ENCODE data around the gene TNS3. TPM values are rescaled to one million over a fixed set of nuclear protein-coding genes. Genes with fewer than 3 reads are reported as not detected.

The TNS3 gene
- total and polyA plus RNA-seq, 4 experiments from 2014 or later: 0.11 to 3.2 (median 1.3) TPM; not detected in 1

- H3K4me1 ChIP-seq (ENCODE audit: insufficient read depth, low read length): no peaks in the 10 kb centered on the region
- intact Hi-C loops (cut with micrococcal nuclease): no loop called here
- H3K27me3 Mint-ChIP-seq: peaks cover 0 to 4% of the 10 kb centered on the region in 2 donors
- peaks cover 0 to 2% (median 0%) of the 10 kb centered on the region in 8 donors for H3K9me3 Mint-ChIP-seq
- ChIA-PET POLR2A (ENCODE audit: partially characterized antibody) (no interaction called here), CTCF (ENCODE audit: partially characterized antibody) (no interaction called here)
- H3K36me3 ChIP-seq (ENCODE audit: insufficient read depth, low read length): no peaks in the 10 kb centered on the region
- H3K27me3 ChIP-seq (ENCODE audit: insufficient read depth, low read length): no peaks in the 10 kb centered on the region
- no peak overlapping the region for H3K4me3 Mint-ChIP-seq
- H3K4me1 Mint-ChIP-seq: no peaks in the 10 kb centered on the region
- no peak overlapping the region for H3K27ac ChIP-seq (ENCODE audit: low read depth, low read length)
- no peak overlapping the region for H3K27ac Mint-ChIP-seq
- H3K4me3 ChIP-seq (ENCODE audit: low read length in 2 of 2): no peak overlapping the region
- no peaks in the 10 kb centered on the region for H3K36me3 Mint-ChIP-seq
- DNase-seq: no peak
- no peaks in the 10 kb centered on the region for H3K9me3 ChIP-seq (ENCODE audit: control insufficient read depth in 1 of 2, low read length in 2 of 2)
These were observed 198.0 kb downstream of the TNS3 start for GRCh38 chr7:47383696-47384445.

- Histone ChIP-seq H3K27ac (ENCODE audit: low read depth, low read length) (no peak overlapping the region), H3K9me3 (ENCODE audit: control insufficient read depth in 1 of 2, low read length in 2 of 2) (no peaks in the 10 kb centered on the region), H3K4me3 (ENCODE audit: low read length in 2 of 2) (no peak overlapping the region), H3K36me3 (ENCODE audit: insufficient read depth, low read length) (no peaks in the 10 kb centered on the region), H3K4me1 (ENCODE audit: insufficient read depth, low read length) (no peaks in the 10 kb centered on the region), H3K27me3 (ENCODE audit: insufficient read depth, low read length) (no peaks in the 10 kb centered on the region)
- ChIA-PET CTCF (ENCODE audit: partially characterized antibody) (no interaction called here), POLR2A (ENCODE audit: partially characterized antibody) (no interaction called here)
- no peak overlapping the region for H3K27ac Mint-ChIP-seq
- peaks cover 0 to 4% of the 10 kb centered on the region in 2 donors for H3K27me3 Mint-ChIP-seq
- H3K36me3 Mint-ChIP-seq: no peaks in the 10 kb centered on the region
- intact Hi-C loops (cut with micrococcal nuclease): no loop called here
- no peaks in the 10 kb centered on the region for H3K4me1 Mint-ChIP-seq
- H3K4me3 Mint-ChIP-seq: no peak overlapping the region
- no peak for DNase-seq
- peaks cover 0 to 2% (median 0%) of the 10 kb centered on the region in 8 donors for H3K9me3 Mint-ChIP-seq
These were observed 198.8 kb downstream of the TNS3 start for GRCh38 chr7:47383072-47383471.

- Mint-ChIP-seq H3K27ac (no peak overlapping the region), H3K4me3 (no peak overlapping the region), H3K36me3 (no peaks in the 10 kb centered on the region), H3K4me1 (no peaks in the 10 kb centered on the region), H3K9me3 (peaks cover 0 to 2% (median 0%) of the 10 kb centered on the region in 8 donors), H3K27me3 (peaks cover 0 to 4% of the 10 kb centered on the region in 2 donors)
- Histone ChIP-seq H3K36me3 (ENCODE audit: insufficient read depth, low read length) (no peaks in the 10 kb centered on the region), H3K4me1 (ENCODE audit: insufficient read depth, low read length) (no peaks in the 10 kb centered on the region), H3K4me3 (ENCODE audit: low read length in 2 of 2) (no peak overlapping the region), H3K9me3 (ENCODE audit: control insufficient read depth in 1 of 2, low read length in 2 of 2) (no peaks in the 10 kb centered on the region), H3K27ac (ENCODE audit: low read depth, low read length) (no peak overlapping the region), H3K27me3 (ENCODE audit: insufficient read depth, low read length) (no peaks in the 10 kb centered on the region)
- CTCF ChIA-PET (ENCODE audit: partially characterized antibody): no interaction called here
- no peak for DNase-seq
- intact Hi-C loops (cut with micrococcal nuclease): no loop called here
- POLR2A ChIA-PET (ENCODE audit: partially characterized antibody): no interaction called here
These were observed 199.7 kb downstream of the TNS3 start for GRCh38 chr7:47382200-47382599.

GRCh38 chr7:47381134-47381495, 200.8 kb downstream of the TNS3 start:
- ChIA-PET CTCF (ENCODE audit: partially characterized antibody) (no interaction called here), POLR2A (ENCODE audit: partially characterized antibody) (no interaction called here)
- Histone ChIP-seq H3K4me1 (ENCODE audit: insufficient read depth, low read length) (no peaks in the 10 kb centered on the region), H3K9me3 (ENCODE audit: control insufficient read depth in 1 of 2, low read length in 2 of 2) (no peaks in the 10 kb centered on the region), H3K27ac (ENCODE audit: low read depth, low read length) (no peak overlapping the region), H3K4me3 (ENCODE audit: low read length in 2 of 2) (no peak overlapping the region), H3K36me3 (ENCODE audit: insufficient read depth, low read length) (no peaks in the 10 kb centered on the region), H3K27me3 (ENCODE audit: insufficient read depth, low read length) (no peaks in the 10 kb centered on the region)
- H3K9me3 Mint-ChIP-seq: peaks cover 0 to 2% (median 0%) of the 10 kb centered on the region in 8 donors
- no peaks in the 10 kb centered on the region for H3K4me1 Mint-ChIP-seq
- no peaks in the 10 kb centered on the region for H3K36me3 Mint-ChIP-seq
- no peak overlapping the region for H3K4me3 Mint-ChIP-seq
- H3K27ac Mint-ChIP-seq: no peak overlapping the region
- peaks cover 0 to 4% of the 10 kb centered on the region in 2 donors for H3K27me3 Mint-ChIP-seq
- intact Hi-C loops (cut with micrococcal nuclease): no loop called here
- DNase-seq: no peak

GRCh38 chr7:47380325-47381133, 201.4 kb downstream of the TNS3 start:
- Histone ChIP-seq H3K4me3 (ENCODE audit: low read length in 2 of 2) (no peak overlapping the region), H3K4me1 (ENCODE audit: insufficient read depth, low read length) (no peaks in the 10 kb centered on the region), H3K36me3 (ENCODE audit: insufficient read depth, low read length) (no peaks in the 10 kb centered on the region), H3K9me3 (ENCODE audit: control insufficient read depth in 1 of 2, low read length in 2 of 2) (no peaks in the 10 kb centered on the region), H3K27me3 (ENCODE audit: insufficient read depth, low read length) (no peaks in the 10 kb centered on the region), H3K27ac (ENCODE audit: low read depth, low read length) (no peak overlapping the region)
- DNase-seq: no peak
- no peak overlapping the region for H3K4me3 Mint-ChIP-seq
- peaks cover 0 to 2% (median 0%) of the 10 kb centered on the region in 8 donors for H3K9me3 Mint-ChIP-seq
- no peaks in the 10 kb centered on the region for H3K4me1 Mint-ChIP-seq
- intact Hi-C loops (cut with micrococcal nuclease): no loop called here
- POLR2A ChIA-PET (ENCODE audit: partially characterized antibody): no interaction called here
- H3K27ac Mint-ChIP-seq: no peak overlapping the region
- CTCF ChIA-PET (ENCODE audit: partially characterized antibody): no interaction called here
- peaks cover 0 to 4% of the 10 kb centered on the region in 2 donors for H3K27me3 Mint-ChIP-seq
- no peaks in the 10 kb centered on the region for H3K36me3 Mint-ChIP-seq

- Mint-ChIP-seq H3K4me1 (no peaks in the 10 kb centered on the region), H3K27me3 (peaks cover 0 to 2% of the 10 kb centered on the region in 2 donors), H3K27ac (no peak overlapping the region), H3K36me3 (no peaks in the 10 kb centered on the region), H3K4me3 (no peak overlapping the region), H3K9me3 (peaks cover 0 to 4% (median 0%) of the 10 kb centered on the region in 8 donors)
- no peak overlapping the region for H3K27ac ChIP-seq (ENCODE audit: low read depth, low read length)
- H3K4me1 ChIP-seq (ENCODE audit: insufficient read depth, low read length): no peaks in the 10 kb centered on the region
- POLR2A ChIA-PET (ENCODE audit: partially characterized antibody): no interaction called here
- H3K4me3 ChIP-seq (ENCODE audit: low read length in 2 of 2): no peak overlapping the region
- no peaks in the 10 kb centered on the region for H3K27me3 ChIP-seq (ENCODE audit: insufficient read depth, low read length)
- no peaks in the 10 kb centered on the region for H3K36me3 ChIP-seq (ENCODE audit: insufficient read depth, low read length)
- CTCF ChIA-PET (ENCODE audit: partially characterized antibody): no interaction called here
- DNase-seq: no peak
- no peaks in the 10 kb centered on the region for H3K9me3 ChIP-seq (ENCODE audit: control insufficient read depth in 1 of 2, low read length in 2 of 2)
- intact Hi-C loops (cut with micrococcal nuclease): no loop called here
These were observed 202.1 kb downstream of the TNS3 start for GRCh38 chr7:47379629-47380324.

GRCh38 chr7:47378728-47379395, 203.0 kb downstream of the TNS3 start:
- intact Hi-C loops (cut with micrococcal nuclease): no loop called here
- DNase-seq: no peak
- H3K36me3 ChIP-seq (ENCODE audit: insufficient read depth, low read length): no peaks in the 10 kb centered on the region
- no peak overlapping the region for H3K4me3 ChIP-seq (ENCODE audit: low read length in 2 of 2)
- POLR2A ChIA-PET (ENCODE audit: partially characterized antibody): no interaction called here
- peaks cover 0 to 2% of the 10 kb centered on the region in 2 donors for H3K27me3 Mint-ChIP-seq
- no peaks in the 10 kb centered on the region for H3K4me1 Mint-ChIP-seq
- no peak overlapping the region for H3K4me3 Mint-ChIP-seq
- no peak overlapping the region for H3K27ac Mint-ChIP-seq
- peaks cover 0 to 4% (median 0%) of the 10 kb centered on the region in 8 donors for H3K9me3 Mint-ChIP-seq
- H3K27ac ChIP-seq (ENCODE audit: low read depth, low read length): no peak overlapping the region
- H3K27me3 ChIP-seq (ENCODE audit: insufficient read depth, low read length): no peaks in the 10 kb centered on the region
- no peaks in the 10 kb centered on the region for H3K4me1 ChIP-seq (ENCODE audit: insufficient read depth, low read length)
- CTCF ChIA-PET (ENCODE audit: partially characterized antibody): no interaction called here
- no peaks in the 10 kb centered on the region for H3K36me3 Mint-ChIP-seq
- H3K9me3 ChIP-seq (ENCODE audit: control insufficient read depth in 1 of 2, low read length in 2 of 2): no peaks in the 10 kb centered on the region

Measured in CD4-positive, alpha-beta memory T cell (primary cell).